Endometrial microvascular endothelial cells (primary cell): ENCODE measurements around the gene VPS51. TPM values are rescaled to one million over a fixed set of nuclear protein-coding genes. Genes with fewer than 3 reads are reported as not detected.

ENCODE experiments used
- in situ Hi-C: cut with HindIII; loops from 2 replicates; pipeline ENCODE4 v1.10.0; 2017; ENCODE audit warnings: low sequenced_read_pairs, low pct_unique_long_range_greater_than_20kb; ENCODE audit errors: inconsistent ontology term
- total RNA-seq: library from RNA; depleted of rRNA; stranded (reverse); fragments of >200 nt; gene quantifications from one replicate; pipeline ENCODE4 v1.2.3, GENCODE V29; 2015; ENCODE audit errors: inconsistent ontology term

The VPS51 gene
- total RNA-seq: 219 TPM

- in situ Hi-C loops: no loop called here
Observed at GRCh38 chr11:65095974-65096806, at the start of gene VPS51. Gene VPS51 (plus strand): TSS chr11:65096214. CDS start chr11:65096251, 37 bp downstream.

GRCh38 chr11:65047581-65048422 lies 48.2 kb upstream of the VPS51 start:
- in situ Hi-C loops: no loop called here

- in situ Hi-C loops: no loop called here
Observed at GRCh38 chr11:65051398-65051858, 44.6 kb upstream of the VPS51 start.

- in situ Hi-C loops: no loop called here
Observed at GRCh38 chr11:65053827-65054508, 42.0 kb upstream of the VPS51 start.

- in situ Hi-C loops: no loop called here
Observed at GRCh38 chr11:65055538-65055937, 40.5 kb upstream of the VPS51 start.

GRCh38 chr11:65056999-65057398 lies 39.0 kb upstream of the VPS51 start:
- in situ Hi-C loops: no loop called here

- in situ Hi-C loops: no loop called here
Observed at GRCh38 chr11:65057526-65057925, 38.5 kb upstream of the VPS51 start.

- in situ Hi-C loops: no loop called here
Observed at GRCh38 chr11:65058012-65058411, 38.0 kb upstream of the VPS51 start.

- in situ Hi-C loops: no loop called here
Observed at GRCh38 chr11:65058419-65059054, 37.5 kb upstream of the VPS51 start, which contains the start of gene NAALADL1. Gene NAALADL1 (minus strand): TSS chr11:65058553. CDS start chr11:65058521, 32 bp downstream.

- in situ Hi-C loops: no loop called here
Observed at GRCh38 chr11:65059523-65059922, 36.5 kb upstream of the VPS51 start.

- in situ Hi-C loops: no loop called here
Observed at GRCh38 chr11:65059959-65060824, 35.8 kb upstream of the VPS51 start.

- in situ Hi-C loops: no loop called here
Observed at GRCh38 chr11:65060913-65061408, 35.1 kb upstream of the VPS51 start.

GRCh38 chr11:65063532-65063931 lies 32.5 kb upstream of the VPS51 start:
- in situ Hi-C loops: no loop called here

GRCh38 chr11:65064847-65065240 lies 31.2 kb upstream of the VPS51 start:
- in situ Hi-C loops: no loop called here

- in situ Hi-C loops: no loop called here
Observed at GRCh38 chr11:65065851-65066250, 30.2 kb upstream of the VPS51 start.

GRCh38 chr11:65066315-65066714 lies 29.7 kb upstream of the VPS51 start:
- in situ Hi-C loops: no loop called here

- in situ Hi-C loops: no loop called here
Observed at GRCh38 chr11:65066805-65067291, 29.2 kb upstream of the VPS51 start.
